ENCODE data around the gene BPIFB2. TPM values are rescaled to one million over a fixed set of nuclear protein-coding genes. Genes with fewer than 3 reads are reported as not detected.
"Not testable (repeated sequence)": the region's sequence is repeated elsewhere in the genome, so short reads cannot be mapped to it uniquely, and the experiment has no call there.

Gene BPIFB2
- polyA plus RNA-seq, 6 donors from 2014 or later = not detected

GRCh38 chr20:32974204-32975064 is 33.1 kb upstream of the BPIFB2 start:
- not testable (repeated sequence) for H3K4me3 Mint-ChIP-seq; H3K36me3 Mint-ChIP-seq; DNase-seq; H3K27me3 Mint-ChIP-seq; ATAC-seq (ENCODE audit: low read depth in 2 of 2)
- H3K4me1 Mint-ChIP-seq = peaks cover 8 to 18% (median 14%) of the 10 kb centered on the region in 3 donors
- H3K27ac Mint-ChIP-seq = peak overlapping the region in 5 of 6 donors; percentile 44 to 88 (median 75)
- peaks cover 0 to 15% (median 0%) of the 10 kb centered on the region in 7 donors for H3K9me3 Mint-ChIP-seq

- Mint-ChIP-seq H3K27ac (peak overlapping the region in 5 of 6 donors; percentile 40 to 88 (median 75)), H3K9me3 (peaks cover 0 to 15% (median 0%) of the 10 kb centered on the region in 7 donors), H3K4me3 (peak overlapping the region in 1 of 8 donors; percentile 11), H3K4me1 (peaks cover 5 to 12% (median 10%) of the 10 kb centered on the region in 3 donors)
- not testable (repeated sequence) for H3K36me3 Mint-ChIP-seq; ATAC-seq (ENCODE audit: low read depth in 2 of 2); DNase-seq; H3K27me3 Mint-ChIP-seq
Measured at GRCh38 chr20:32975121-32975520, 32.4 kb upstream of the BPIFB2 start.

- peaks cover 4 to 9% (median 7%) of the 10 kb centered on the region in 3 donors for H3K4me1 Mint-ChIP-seq
- peaks cover 0 to 3% of the 10 kb centered on the region in 2 donors for H3K36me3 Mint-ChIP-seq
- H3K4me3 Mint-ChIP-seq = peak overlapping the region in 2 of 8 donors; percentile 25 to 37
- ATAC-seq (ENCODE audit: low read depth in 2 of 2) (no peak), DNase-seq (no peak)
- H3K9me3 Mint-ChIP-seq = peaks cover 0 to 15% (median 0%) of the 10 kb centered on the region in 7 donors
- no peaks in the 10 kb centered on the region for H3K27me3 Mint-ChIP-seq
- peak overlapping the region; percentile 21 to 73 (median 61) for H3K27ac Mint-ChIP-seq
Measured at GRCh38 chr20:32975698-32976674, 31.5 kb upstream of the BPIFB2 start.

- Mint-ChIP-seq H3K9me3 (peaks cover 0 to 15% (median 0%) of the 10 kb centered on the region in 7 donors), H3K27me3 (no peaks in the 10 kb centered on the region), H3K36me3 (peaks cover 0 to 3% of the 10 kb centered on the region in 2 donors), H3K4me3 (peak overlapping the region in 1 of 8 donors; percentile 37), H3K4me1 (peaks cover 4 to 9% (median 7%) of the 10 kb centered on the region in 3 donors), H3K27ac (peak overlapping the region in 3 of 6 donors; percentile 21 to 73 (median 55))
- ATAC-seq (ENCODE audit: low read depth in 2 of 2) (no peak), DNase-seq (no peak)
Measured at GRCh38 chr20:32976746-32977145, 30.8 kb upstream of the BPIFB2 start.

- H3K4me1 Mint-ChIP-seq = peaks cover 4 to 9% (median 7%) of the 10 kb centered on the region in 3 donors
- ATAC-seq (ENCODE audit: low read depth in 2 of 2) = no peak
- peaks cover 0 to 3% of the 10 kb centered on the region in 2 donors for H3K36me3 Mint-ChIP-seq
- H3K27ac Mint-ChIP-seq = peak overlapping the region in 2 of 6 donors; percentile 21 to 75
- no peaks in the 10 kb centered on the region for H3K27me3 Mint-ChIP-seq
- no peak overlapping the region for H3K4me3 Mint-ChIP-seq
- H3K9me3 Mint-ChIP-seq = peaks cover 0 to 15% (median 0%) of the 10 kb centered on the region in 7 donors
- DNase-seq = no peak
Measured at GRCh38 chr20:32977281-32978008, 30.1 kb upstream of the BPIFB2 start.

- H3K36me3 Mint-ChIP-seq = peaks cover 0 to 3% of the 10 kb centered on the region in 2 donors
- peaks cover 0 to 12% (median 0%) of the 10 kb centered on the region in 7 donors for H3K9me3 Mint-ChIP-seq
- peak overlapping the region in 1 of 6 donors; percentile 54 for H3K27ac Mint-ChIP-seq
- H3K27me3 Mint-ChIP-seq = no peaks in the 10 kb centered on the region
- no peak overlapping the region for H3K4me3 Mint-ChIP-seq
- DNase-seq = no peak
- peaks cover 4 to 7% (median 7%) of the 10 kb centered on the region in 3 donors for H3K4me1 Mint-ChIP-seq
- no peak for ATAC-seq (ENCODE audit: low read depth in 2 of 2)
Measured at GRCh38 chr20:32978009-32978335, 29.5 kb upstream of the BPIFB2 start.

- no peak for DNase-seq
- Mint-ChIP-seq H3K27me3 (no peaks in the 10 kb centered on the region), H3K9me3 (peaks cover 0 to 9% (median 0%) of the 10 kb centered on the region in 7 donors), H3K27ac (peak overlapping the region in 1 of 6 donors; percentile 61), H3K4me1 (peaks cover 0 to 7% (median 4%) of the 10 kb centered on the region in 3 donors), H3K4me3 (peak overlapping the region in 1 of 8 donors; percentile 4), H3K36me3 (peaks cover 0 to 3% of the 10 kb centered on the region in 2 donors)
- no peak for ATAC-seq (ENCODE audit: low read depth in 2 of 2)
Measured at GRCh38 chr20:32979201-32979998, 28.1 kb upstream of the BPIFB2 start.

GRCh38 chr20:32980131-32980941 is 27.2 kb upstream of the BPIFB2 start:
- Mint-ChIP-seq H3K36me3 (peaks cover 0 to 3% of the 10 kb centered on the region in 2 donors), H3K9me3 (peaks cover 0 to 9% (median 0%) of the 10 kb centered on the region in 7 donors), H3K4me3 (no peak overlapping the region), H3K27ac (no peak overlapping the region), H3K27me3 (no peaks in the 10 kb centered on the region), H3K4me1 (no peaks in the 10 kb centered on the region)
- no peak for ATAC-seq (ENCODE audit: low read depth in 2 of 2)
- no peak for DNase-seq

- DNase-seq (no peak), ATAC-seq (ENCODE audit: low read depth in 2 of 2) (no peak)
- peaks cover 0 to 3% of the 10 kb centered on the region in 2 donors for H3K36me3 Mint-ChIP-seq
- H3K27ac Mint-ChIP-seq = no peak overlapping the region
- peaks cover 0 to 2% (median 0%) of the 10 kb centered on the region in 3 donors for H3K4me1 Mint-ChIP-seq
- no peaks in the 10 kb centered on the region for H3K27me3 Mint-ChIP-seq
- H3K9me3 Mint-ChIP-seq = peaks cover 0 to 9% (median 0%) of the 10 kb centered on the region in 7 donors
- peak overlapping the region in 1 of 8 donors; percentile 15 for H3K4me3 Mint-ChIP-seq
Measured at GRCh38 chr20:32980990-32981389, 26.5 kb upstream of the BPIFB2 start.

GRCh38 chr20:32982617-32983458 is 24.7 kb upstream of the BPIFB2 start:
- no peak for ATAC-seq (ENCODE audit: low read depth in 2 of 2)
- H3K4me1 Mint-ChIP-seq = peaks cover 0 to 8% (median 0%) of the 10 kb centered on the region in 3 donors
- no peaks in the 10 kb centered on the region for H3K9me3 Mint-ChIP-seq
- H3K36me3 Mint-ChIP-seq = no peaks in the 10 kb centered on the region
- H3K27ac Mint-ChIP-seq = peak overlapping the region in 3 of 6 donors; percentile 18 to 58 (median 52)
- H3K4me3 Mint-ChIP-seq = peak overlapping the region in 1 of 8 donors; percentile 25
- H3K27me3 Mint-ChIP-seq = no peaks in the 10 kb centered on the region
- DNase-seq = no peak
